Loucy (cell line): Measurements from ENCODE around the gene OPA3.

Experiments
- H2AFZ ChIP-seq: fragments of 200-600 bp; sonication (generic); 2 replicates; pipeline ENCODE4 v1.6.0; 2016; ENCODE audit warnings: antibody characterized with exemption, mild to moderate bottlenecking, low read length, moderate library complexity
- H3F3A ChIP-seq: fragments of 200-600 bp; 2 replicates; pipeline ENCODE4 v1.6.0; 2016; ENCODE audit warnings: antibody characterized with exemption, low read depth, mild to moderate bottlenecking
- H3K27me3 ChIP-seq: fragments of 200-600 bp; sonication (generic); 2 replicates; pipeline ENCODE4 v1.6.1; 2014; ENCODE audit warnings: low read length, mild to moderate bottlenecking; ENCODE audit not compliant: insufficient read depth, poor library complexity, severe bottlenecking
- H3K36me3 ChIP-seq: fragments of 200-600 bp; sonication (generic); 2 replicates; pipeline ENCODE4 v1.6.1; 2016; ENCODE audit warnings: low read length; ENCODE audit not compliant: insufficient read depth
- H3K4me1 ChIP-seq: fragments of 200-600 bp; sonication (generic); 2 replicates; pipeline ENCODE4 v1.5.1; 2014; ENCODE audit warnings: low read length, mild to moderate bottlenecking; ENCODE audit not compliant: insufficient read depth, poor library complexity, severe bottlenecking
- H3K4me2 ChIP-seq: fragments of 200-600 bp; sonication (generic); 2 replicates; pipeline ENCODE4 v1.6.0; 2014; ENCODE audit warnings: antibody characterized with exemption, low read length, low read depth, mild to moderate bottlenecking; ENCODE audit not compliant: poor library complexity, severe bottlenecking
- H3K4me3 ChIP-seq: fragments of 200-600 bp; sonication (generic); 2 replicates; pipeline ENCODE4 v1.5.1; 2014; ENCODE audit warnings: low read length, mild to moderate bottlenecking, mixed read lengths; ENCODE audit not compliant: poor library complexity, severe bottlenecking
- H3K79me2 ChIP-seq: fragments of 200-600 bp; sonication (generic); 2 replicates; pipeline ENCODE4 v1.6.1; 2014; ENCODE audit warnings: low read length; ENCODE audit not compliant: insufficient read depth
- H3K9ac ChIP-seq: fragments of 200-600 bp; sonication (generic); 2 replicates; pipeline ENCODE4 v1.6.0; 2014; ENCODE audit warnings: mild to moderate bottlenecking, low read depth, low read length, moderate library complexity; ENCODE audit not compliant: poor library complexity, severe bottlenecking
- H3K9me2 ChIP-seq: fragments of 200-600 bp; sonication (generic); replicated peaks from 2 replicates; pipeline ENCODE4 v1.6.1; 2016; ENCODE audit warnings: low read depth, low read length, mixed read lengths
- H3K9me3 ChIP-seq: fragments of 200-600 bp; sonication (generic); 2 replicates; pipeline ENCODE4 v1.6.1; 2014; ENCODE audit warnings: mild to moderate bottlenecking, antibody characterized with exemption, low read length, low read depth; ENCODE audit not compliant: insufficient read depth
- H4K20me1 ChIP-seq: fragments of 200-600 bp; sonication (generic); 2 replicates; pipeline ENCODE4 v1.6.0; 2014; ENCODE audit warnings: antibody characterized with exemption, low read length, mild to moderate bottlenecking; ENCODE audit not compliant: insufficient read depth, poor library complexity, severe bottlenecking
- EZH2phosphoT487 ChIP-seq: fragments of 200-600 bp; IDR thresholded peaks from 2 replicates; pipeline ENCODE4 v1.6.1; 2018; ENCODE audit warnings: antibody characterized with exemption, mild to moderate bottlenecking, moderate library complexity, borderline replicate concordance
- TF ChIP-seq, protein P1 (sequence below): fragments of 200-600 bp; sonication (generic); conservative IDR thresholded peaks from 2 replicates; pipeline ENCODE4 v1.5.1; 2014; ENCODE audit warnings: mild to moderate bottlenecking, antibody characterized with exemption, low read length

Gene OPA3

DNA sequence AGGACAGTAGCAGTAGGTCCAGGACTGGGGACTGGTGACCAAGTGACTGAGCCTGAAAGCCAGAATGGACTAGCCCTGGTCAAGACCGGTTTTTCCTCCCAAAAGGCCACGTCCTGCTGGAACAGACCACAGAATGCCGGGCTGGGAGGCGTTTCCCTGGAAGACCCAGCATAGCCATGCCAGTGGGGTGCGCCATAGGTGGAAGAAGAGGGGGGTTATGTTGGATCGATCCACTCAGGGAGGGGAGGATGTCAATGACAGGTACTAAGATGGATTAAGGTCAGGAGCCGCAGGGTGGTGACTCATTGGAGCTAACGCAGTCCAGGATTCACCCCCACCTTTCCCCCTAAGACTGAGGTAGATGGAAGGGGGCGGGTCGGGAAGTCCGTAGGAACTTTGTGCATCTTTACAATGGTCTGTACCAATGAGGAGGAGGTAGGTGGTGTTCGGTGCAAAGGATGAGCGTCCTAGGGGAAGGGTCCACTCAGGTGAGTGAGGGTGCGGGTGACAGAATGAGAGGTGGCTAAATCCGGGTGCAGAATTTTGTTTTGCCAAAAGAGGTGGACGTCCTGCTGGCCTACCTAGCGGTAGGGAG lies 56.4 kb downstream of the OPA3 start:
- H2AFZ ChIP-seq = no peak overlapping the region
- H3K4me2 ChIP-seq = no peak overlapping the region
- H3K79me2 ChIP-seq = no peaks in the 10 kb centered on the region
- no peak overlapping the region for H3K4me3 ChIP-seq
- no peaks in the 10 kb centered on the region for H3K4me1 ChIP-seq
- no peaks in the 10 kb centered on the region for H3K9me2 ChIP-seq
- peaks cover 43% of the 10 kb centered on the region for H3K36me3 ChIP-seq
- no peaks in the 10 kb centered on the region for H3F3A ChIP-seq
- 0 out of 2 replicates have a peak, but pooled peaks cover 3% of the 10 kb centered on the region for H3K9me3 ChIP-seq
- H4K20me1 ChIP-seq = peaks cover 6% of the 10 kb centered on the region
- H3K27me3 ChIP-seq = no peaks in the 10 kb centered on the region
- no peak for TF ChIP-seq EZH2phosphoT487
- TF ChIP-seq, protein P1, sequence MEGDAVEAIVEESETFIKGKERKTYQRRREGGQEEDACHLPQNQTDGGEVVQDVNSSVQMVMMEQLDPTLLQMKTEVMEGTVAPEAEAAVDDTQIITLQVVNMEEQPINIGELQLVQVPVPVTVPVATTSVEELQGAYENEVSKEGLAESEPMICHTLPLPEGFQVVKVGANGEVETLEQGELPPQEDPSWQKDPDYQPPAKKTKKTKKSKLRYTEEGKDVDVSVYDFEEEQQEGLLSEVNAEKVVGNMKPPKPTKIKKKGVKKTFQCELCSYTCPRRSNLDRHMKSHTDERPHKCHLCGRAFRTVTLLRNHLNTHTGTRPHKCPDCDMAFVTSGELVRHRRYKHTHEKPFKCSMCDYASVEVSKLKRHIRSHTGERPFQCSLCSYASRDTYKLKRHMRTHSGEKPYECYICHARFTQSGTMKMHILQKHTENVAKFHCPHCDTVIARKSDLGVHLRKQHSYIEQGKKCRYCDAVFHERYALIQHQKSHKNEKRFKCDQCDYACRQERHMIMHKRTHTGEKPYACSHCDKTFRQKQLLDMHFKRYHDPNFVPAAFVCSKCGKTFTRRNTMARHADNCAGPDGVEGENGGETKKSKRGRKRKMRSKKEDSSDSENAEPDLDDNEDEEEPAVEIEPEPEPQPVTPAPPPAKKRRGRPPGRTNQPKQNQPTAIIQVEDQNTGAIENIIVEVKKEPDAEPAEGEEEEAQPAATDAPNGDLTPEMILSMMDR = no peak
- no peak overlapping the region for H3K9ac ChIP-seq

DNA sequence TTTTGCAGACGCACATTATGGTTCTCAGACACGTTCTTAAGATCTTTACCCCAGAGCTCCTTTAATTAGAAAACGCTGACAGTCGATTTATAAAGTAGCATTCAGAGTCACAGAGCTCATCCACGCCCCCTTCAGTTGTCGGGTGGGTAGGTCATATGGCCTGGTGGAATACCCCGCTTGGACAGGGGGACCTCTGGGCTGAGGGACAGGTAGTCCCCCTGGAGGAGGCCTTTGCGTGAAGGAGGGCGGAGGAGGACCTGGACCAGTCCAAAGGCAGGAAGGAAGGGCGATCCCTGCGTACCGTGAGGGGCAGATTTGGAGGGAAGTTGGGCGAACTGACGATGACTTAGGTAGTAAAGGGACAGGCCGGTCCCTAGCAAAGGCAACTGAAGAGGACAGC lies 56.9 kb downstream of the OPA3 start:
- TF ChIP-seq, protein P1 = peak; percentile 22; the same call in 1 of the 2 replicates
- no peak for TF ChIP-seq EZH2phosphoT487
- Histone ChIP-seq H3F3A (no peaks in the 10 kb centered on the region; the same call in 1 of the 2 replicates), H3K36me3 (peaks cover 47% of the 10 kb centered on the region), H3K4me1 (no peaks in the 10 kb centered on the region), H4K20me1 (peaks cover 6% of the 10 kb centered on the region), H3K9me3 (0 out of 2 replicates have a peak, but pooled peaks cover 3% of the 10 kb centered on the region), H3K9me2 (no peaks in the 10 kb centered on the region), H3K27me3 (no peaks in the 10 kb centered on the region), H3K4me3 (no peak overlapping the region), H3K79me2 (no peaks in the 10 kb centered on the region), H3K9ac (no peak overlapping the region), H3K4me2 (no peak overlapping the region), H2AFZ (no peak overlapping the region)

DNA sequence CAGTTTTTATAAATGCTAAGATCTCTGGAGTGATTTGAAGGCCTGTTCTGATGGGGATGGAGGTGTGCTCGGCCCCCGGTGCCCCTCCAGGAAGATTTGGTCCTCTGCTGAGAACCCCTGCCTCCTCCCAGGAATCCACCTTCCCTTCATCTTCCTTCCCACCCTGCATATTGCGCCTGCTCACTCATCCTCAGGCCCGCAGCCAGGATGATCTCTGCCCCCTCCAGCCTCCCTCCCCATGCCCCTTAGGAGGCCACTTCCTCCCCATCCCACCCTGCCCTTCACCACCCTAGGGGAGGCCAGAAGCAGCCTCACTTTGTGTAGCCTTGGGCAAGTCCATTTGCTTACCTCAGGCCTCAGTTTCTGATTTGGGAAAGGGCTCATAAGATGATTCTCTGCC lies 57.6 kb downstream of the OPA3 start:
- Histone ChIP-seq H3K4me1 (no peaks in the 10 kb centered on the region), H3K9ac (no peak overlapping the region), H3K4me2 (no peak overlapping the region), H3K79me2 (no peaks in the 10 kb centered on the region), H3K9me3 (0 out of 2 replicates have a peak, but pooled peaks cover 1% of the 10 kb centered on the region), H2AFZ (no peak overlapping the region), H4K20me1 (peaks cover 6% of the 10 kb centered on the region), H3F3A (no peaks in the 10 kb centered on the region; the same call in 1 of the 2 replicates), H3K9me2 (no peaks in the 10 kb centered on the region), H3K4me3 (no peak overlapping the region), H3K27me3 (no peaks in the 10 kb centered on the region), H3K36me3 (peaks cover 53% of the 10 kb centered on the region)
- no peak for TF ChIP-seq EZH2phosphoT487
- TF ChIP-seq, protein P1 = no peak
